ENCODE results near the gene KRABD2.

The KRABD2 gene

DNA sequence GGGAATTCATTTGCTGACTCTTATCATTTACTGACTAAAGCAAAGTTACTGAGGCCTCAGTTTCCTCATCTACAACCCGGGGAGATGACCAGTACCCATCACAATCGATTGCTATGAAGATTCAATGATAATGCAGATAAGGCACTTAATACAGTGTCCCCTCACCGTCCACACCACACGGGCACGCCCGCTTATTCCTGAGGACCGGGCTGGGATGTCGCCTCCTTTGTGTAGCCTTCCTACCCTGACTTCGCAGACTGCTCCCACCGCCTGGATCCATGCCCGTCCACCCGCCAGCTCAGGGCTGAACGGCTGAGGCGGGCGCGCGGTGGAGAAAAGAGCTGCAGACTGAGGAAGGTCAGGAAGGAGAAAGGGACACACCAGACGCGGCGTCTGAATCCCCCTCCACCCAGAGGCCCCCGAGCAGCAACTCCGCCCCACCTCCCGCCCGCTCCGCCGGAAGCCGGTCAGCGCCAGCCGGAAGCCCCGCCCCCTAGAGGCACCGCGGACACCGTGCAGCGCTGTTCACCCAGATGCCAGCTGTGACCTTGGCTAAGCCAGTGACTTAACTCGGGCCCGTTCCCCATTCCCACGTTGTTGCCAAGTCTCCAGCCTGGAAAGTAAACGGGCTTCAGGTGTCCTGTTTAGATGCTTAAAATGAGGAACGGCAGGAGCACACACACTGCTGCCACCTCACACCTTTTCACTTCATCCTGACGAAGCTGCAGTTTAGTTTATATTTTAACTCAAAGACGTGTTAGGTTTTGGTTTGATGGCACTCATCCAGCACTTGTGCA, at the start of gene KRABD2:
TSS of gene KRABD2 (minus strand) at position 434 of the 797 bp plus-strand sequence.
- DNase-seq, result peak; percentile 99
- no CpG with 5 or more reads among the region's 41 CpGs for WGBS (ENCODE audit: extremely low coverage, insufficient read length, low lambda C conversion rate)
- peaks cover 37 to 72% (median 66%) of the 10 kb centered on the region in 3 experiments for H3K36me3 Mint-ChIP-seq (ENCODE audit: insufficient read depth in 1 of 3, low read depth in 3 of 3)

More for the DNA sequence above, at the start of gene KRABD2:
- peaks cover 41% of the 10 kb centered on the region in 2 experiments for H3K4me1 Mint-ChIP-seq
- no peak within 1 kb of the TSS for H2BK12ac ChIP-seq (ENCODE audit: insufficient read length, low read depth, low read length)
- H3T11ph ChIP-seq (ENCODE audit: low read length), result no peak within 1 kb of the TSS
- peaks cover 0 to 1% of the 10 kb centered on the region in 2 experiments; a peak in 1 of 5 replicates for H3K9me3 Mint-ChIP-seq
- no peak within 1 kb of the TSS for H3K23ac ChIP-seq (ENCODE audit: insufficient read length, low read depth, low read length)
- no peak within 1 kb of the TSS for H2AFZ ChIP-seq (ENCODE audit: low read length)
- TF ChIP-seq, protein P1, sequence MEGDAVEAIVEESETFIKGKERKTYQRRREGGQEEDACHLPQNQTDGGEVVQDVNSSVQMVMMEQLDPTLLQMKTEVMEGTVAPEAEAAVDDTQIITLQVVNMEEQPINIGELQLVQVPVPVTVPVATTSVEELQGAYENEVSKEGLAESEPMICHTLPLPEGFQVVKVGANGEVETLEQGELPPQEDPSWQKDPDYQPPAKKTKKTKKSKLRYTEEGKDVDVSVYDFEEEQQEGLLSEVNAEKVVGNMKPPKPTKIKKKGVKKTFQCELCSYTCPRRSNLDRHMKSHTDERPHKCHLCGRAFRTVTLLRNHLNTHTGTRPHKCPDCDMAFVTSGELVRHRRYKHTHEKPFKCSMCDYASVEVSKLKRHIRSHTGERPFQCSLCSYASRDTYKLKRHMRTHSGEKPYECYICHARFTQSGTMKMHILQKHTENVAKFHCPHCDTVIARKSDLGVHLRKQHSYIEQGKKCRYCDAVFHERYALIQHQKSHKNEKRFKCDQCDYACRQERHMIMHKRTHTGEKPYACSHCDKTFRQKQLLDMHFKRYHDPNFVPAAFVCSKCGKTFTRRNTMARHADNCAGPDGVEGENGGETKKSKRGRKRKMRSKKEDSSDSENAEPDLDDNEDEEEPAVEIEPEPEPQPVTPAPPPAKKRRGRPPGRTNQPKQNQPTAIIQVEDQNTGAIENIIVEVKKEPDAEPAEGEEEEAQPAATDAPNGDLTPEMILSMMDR (conservative IDR thresholded peaks at IDR 0.05), result peak; percentile 70
- H3K27ac Mint-ChIP-seq, result peak within 1 kb of the TSS; percentile 17 to 94 (median 81)
- no peak within 1 kb of the TSS for H2BK20ac ChIP-seq (ENCODE audit: low read depth, low read length, poor library complexity, severe bottlenecking)
- H3K9ac ChIP-seq (ENCODE audit: extremely low read depth, insufficient read length, low read length), result peak within 1 kb of the TSS; percentile 85
- peak within 1 kb of the TSS; percentile 87 to 89 for H3K4me3 Mint-ChIP-seq
- H3K79me1 ChIP-seq (ENCODE audit: insufficient read depth, low read depth, low read length, poor library complexity, severe bottlenecking), result no peaks in the 10 kb centered on the region
- H3K9me3 ChIP-seq (ENCODE audit: control insufficient read depth, low read depth, low read length), result no peaks in the 10 kb centered on the region
- no peak within 1 kb of the TSS for H2BK120ac ChIP-seq (ENCODE audit: low read depth, low read length, poor library complexity, severe bottlenecking)
- peak within 1 kb of the TSS; percentile 31 for H4K5ac ChIP-seq (ENCODE audit: insufficient read length, low read depth, low read length)
- H4K8ac ChIP-seq (replicated peaks; ENCODE audit: insufficient read length, low read depth, low read length), result no peak within 1 kb of the TSS
- H3K27me3 ChIP-seq (ENCODE audit: insufficient read depth, low read length), result no peaks in the 10 kb centered on the region
- no peaks in the 10 kb centered on the region for H4K20me1 ChIP-seq (ENCODE audit: control insufficient read depth, insufficient read depth, insufficient read length)
- peak within 1 kb of the TSS; percentile 90 for H3K18ac ChIP-seq (ENCODE audit: insufficient read length, low read depth, low read length)
- peak within 1 kb of the TSS; percentile 2 for H3K56ac ChIP-seq (ENCODE audit: insufficient read length, low read depth, low read length)
- no peak within 1 kb of the TSS for H4K91ac ChIP-seq (ENCODE audit: insufficient read length, low read depth, low read length)
- H2AK5ac ChIP-seq (ENCODE audit: insufficient read length, low read length), result no peak within 1 kb of the TSS
- peak within 1 kb of the TSS; percentile 87 for H3K4me2 ChIP-seq (ENCODE audit: insufficient read depth, insufficient read length, low read length)
- H2BK5ac ChIP-seq (ENCODE audit: insufficient read length, low read length), result no peak within 1 kb of the TSS
- no peaks in the 10 kb centered on the region for H3K27me3 Mint-ChIP-seq (ENCODE audit: low read depth)
- no peak within 1 kb of the TSS for H2BK15ac ChIP-seq (ENCODE audit: low read depth, low read length)
- H3K23me2 ChIP-seq (ENCODE audit: insufficient read length, low read depth, low read length, poor library complexity, severe bottlenecking), result peaks cover 8% of the 10 kb centered on the region
- H3K14ac ChIP-seq (ENCODE audit: insufficient read depth, low read length), result peak within 1 kb of the TSS; percentile 87
- H3K4ac ChIP-seq (ENCODE audit: low read depth, low read length), result no peak within 1 kb of the TSS
- H3K4me1 ChIP-seq (ENCODE audit: insufficient read depth, low read length), result peaks cover 3% of the 10 kb centered on the region
- peak within 1 kb of the TSS; percentile 24 for H3K27ac ChIP-seq (ENCODE audit: insufficient read length, low read depth, low read length)
- H3K79me2 ChIP-seq (ENCODE audit: insufficient read depth, low read length), result peaks cover 2% of the 10 kb centered on the region; the same call in 1 of the 2 replicates

Data from H9 (cell line).